CD4-positive, alpha-beta T cell treated with Interleukin-15 for 4 hours (primary cell): ENCODE data around the gene CYTH2.
A peak's percentile ranks its signal among the peaks of the same experiment; 100 is the strongest.
"Not testable (repeated sequence)": the region's sequence is repeated elsewhere in the genome, so short reads cannot be mapped to it uniquely, and the experiment has no call there.

ENCODE experiments used
- DNase-seq: peaks from one replicate; pipeline ENCODE4 v3.0.0-alpha.2; 2020; ENCODE audit warnings: low spot score

The CYTH2 gene

GRCh38 chr19:48513289-48514122, 44.3 kb downstream of the CYTH2 start:
- peak; percentile 74 for DNase-seq

- no peak for DNase-seq
Observed at GRCh38 chr19:48514123-48514458, 44.9 kb downstream of the CYTH2 start.

GRCh38 chr19:48516536-48516935, 47.4 kb downstream of the CYTH2 start:
- DNase-seq, result no peak

GRCh38 chr19:48518207-48518606, 49.0 kb downstream of the CYTH2 start:
- no peak for DNase-seq

DNA sequence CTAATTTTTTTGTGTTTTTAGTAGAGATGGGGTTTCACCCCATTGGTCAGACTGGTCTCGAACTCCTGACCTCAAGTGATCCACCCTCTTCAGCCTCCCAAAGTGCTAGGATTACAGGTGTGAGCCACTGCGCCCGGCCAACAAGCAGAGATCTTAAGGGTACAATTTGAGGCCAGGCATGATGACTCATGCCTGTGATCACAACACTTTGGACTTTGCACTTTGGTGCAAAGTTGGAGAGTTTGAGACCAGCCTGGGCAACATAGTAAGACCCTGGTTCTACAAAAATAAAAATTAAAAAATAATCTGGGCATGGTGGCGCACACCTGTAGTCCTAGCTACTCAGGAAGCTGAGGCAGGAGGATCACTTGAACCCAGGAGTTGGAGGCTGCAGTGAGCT, 50.3 kb downstream of the CYTH2 start:
- DNase-seq, result not testable (repeated sequence)

- DNase-seq, result no peak
Observed at GRCh38 chr19:48520134-48520533, 51.0 kb downstream of the CYTH2 start.

GRCh38 chr19:48524221-48524620, 55.1 kb downstream of the CYTH2 start:
- DNase-seq, result no peak

GRCh38 chr19:48524732-48525131, 55.6 kb downstream of the CYTH2 start:
- DNase-seq, result no peak

- DNase-seq, result no peak
Observed at GRCh38 chr19:48529156-48529555, 60.0 kb downstream of the CYTH2 start.

DNA sequence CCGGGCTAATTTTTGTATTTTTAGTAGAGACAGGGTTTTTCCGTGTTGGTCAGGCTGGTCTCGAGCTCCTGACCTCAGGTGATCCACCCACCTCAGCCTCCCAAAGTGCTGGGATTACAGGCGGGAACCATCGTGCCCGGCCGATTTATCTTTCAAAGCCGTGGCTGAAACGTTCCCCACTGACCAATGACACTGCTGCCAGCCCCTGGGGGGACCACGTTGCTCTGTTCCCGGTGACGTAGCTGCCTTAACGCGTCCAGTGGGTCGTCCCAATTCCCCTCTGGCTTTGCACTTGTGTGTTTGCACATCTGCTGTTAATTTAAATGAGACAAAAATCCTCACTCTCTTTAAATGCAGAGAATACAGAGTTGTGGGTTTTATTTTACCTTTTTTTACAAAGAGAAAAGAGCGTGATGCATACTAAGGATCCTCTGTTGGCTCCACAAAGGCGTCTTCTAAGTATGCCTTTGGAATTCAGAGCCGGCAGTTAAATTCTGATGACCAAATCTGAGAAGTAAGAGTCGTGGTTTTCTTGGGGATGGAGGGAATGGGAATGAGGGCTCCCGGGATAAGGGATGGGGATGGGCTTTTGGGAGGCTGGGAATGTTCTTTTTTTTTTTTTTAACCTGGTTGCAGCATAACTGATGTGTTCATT, 61.0 kb downstream of the CYTH2 start:
- DNase-seq, result no peak

DNA sequence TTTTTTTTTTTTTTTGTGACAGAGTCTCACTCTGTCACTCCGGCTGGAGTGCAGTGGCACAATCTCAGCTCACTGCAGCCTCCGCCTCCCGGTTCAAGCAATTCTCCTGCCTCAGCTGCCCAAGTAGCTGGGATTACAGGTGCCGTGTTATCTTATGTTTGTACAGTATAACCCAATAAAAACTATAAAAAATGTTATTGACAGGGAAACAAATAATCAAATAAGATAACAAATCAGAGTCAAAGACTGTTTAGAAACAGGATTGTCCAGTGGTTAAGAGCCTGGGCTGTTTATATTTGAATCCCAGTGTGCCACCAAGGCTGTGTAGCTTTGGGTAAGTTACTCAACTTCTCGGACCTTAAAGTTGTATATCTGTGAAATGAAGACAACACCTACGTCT, 61.6 kb downstream of the CYTH2 start:
- DNase-seq, result no peak
